ENCODE results near the gene NBR1.
"Not testable (repeated sequence)": the region's sequence is repeated elsewhere in the genome, so short reads cannot be mapped to it uniquely, and the experiment has no call there.

The NBR1 gene

DNA sequence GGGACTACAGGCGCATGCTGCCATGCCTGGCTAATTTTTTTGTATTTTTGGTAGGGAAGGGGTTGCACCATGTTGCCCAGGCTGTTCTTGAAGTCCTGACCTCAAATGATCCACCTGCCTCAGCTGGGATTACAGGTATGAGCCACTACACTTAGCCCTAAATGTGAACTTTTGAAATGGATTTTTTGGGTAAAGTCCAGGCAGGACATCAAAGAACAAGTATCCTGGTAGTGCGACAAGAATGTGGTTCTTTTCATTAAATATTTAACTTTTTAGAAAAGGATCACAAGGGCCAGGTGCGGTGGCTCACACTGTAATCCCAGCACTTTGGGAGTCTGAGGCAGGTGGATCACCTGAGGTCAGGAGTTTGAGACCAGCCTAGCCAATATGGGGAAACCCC, 15.3 kb upstream of the NBR1 start:
- H3K4me3 ChIP-seq (ENCODE audit: low read depth in 1 of 2, low read length in 1 of 2): no peak overlapping the region
- no peaks in the 10 kb centered on the region for H3K4me1 ChIP-seq (ENCODE audit: control insufficient read depth in 1 of 2, insufficient read depth in 1 of 2, low read depth in 1 of 2, low read length in 1 of 2)
- peaks cover 18% of the 10 kb centered on the region for H3K36me3 ChIP-seq
- H3K27me3 ChIP-seq: no peaks in the 10 kb centered on the region
- no peaks in the 10 kb centered on the region for H3K9me3 ChIP-seq
- no peak overlapping the region for H3K27ac ChIP-seq
- TF ChIP-seq, protein P1, sequence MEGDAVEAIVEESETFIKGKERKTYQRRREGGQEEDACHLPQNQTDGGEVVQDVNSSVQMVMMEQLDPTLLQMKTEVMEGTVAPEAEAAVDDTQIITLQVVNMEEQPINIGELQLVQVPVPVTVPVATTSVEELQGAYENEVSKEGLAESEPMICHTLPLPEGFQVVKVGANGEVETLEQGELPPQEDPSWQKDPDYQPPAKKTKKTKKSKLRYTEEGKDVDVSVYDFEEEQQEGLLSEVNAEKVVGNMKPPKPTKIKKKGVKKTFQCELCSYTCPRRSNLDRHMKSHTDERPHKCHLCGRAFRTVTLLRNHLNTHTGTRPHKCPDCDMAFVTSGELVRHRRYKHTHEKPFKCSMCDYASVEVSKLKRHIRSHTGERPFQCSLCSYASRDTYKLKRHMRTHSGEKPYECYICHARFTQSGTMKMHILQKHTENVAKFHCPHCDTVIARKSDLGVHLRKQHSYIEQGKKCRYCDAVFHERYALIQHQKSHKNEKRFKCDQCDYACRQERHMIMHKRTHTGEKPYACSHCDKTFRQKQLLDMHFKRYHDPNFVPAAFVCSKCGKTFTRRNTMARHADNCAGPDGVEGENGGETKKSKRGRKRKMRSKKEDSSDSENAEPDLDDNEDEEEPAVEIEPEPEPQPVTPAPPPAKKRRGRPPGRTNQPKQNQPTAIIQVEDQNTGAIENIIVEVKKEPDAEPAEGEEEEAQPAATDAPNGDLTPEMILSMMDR (IDR thresholded peaks at IDR 0.05): no peak

DNA sequence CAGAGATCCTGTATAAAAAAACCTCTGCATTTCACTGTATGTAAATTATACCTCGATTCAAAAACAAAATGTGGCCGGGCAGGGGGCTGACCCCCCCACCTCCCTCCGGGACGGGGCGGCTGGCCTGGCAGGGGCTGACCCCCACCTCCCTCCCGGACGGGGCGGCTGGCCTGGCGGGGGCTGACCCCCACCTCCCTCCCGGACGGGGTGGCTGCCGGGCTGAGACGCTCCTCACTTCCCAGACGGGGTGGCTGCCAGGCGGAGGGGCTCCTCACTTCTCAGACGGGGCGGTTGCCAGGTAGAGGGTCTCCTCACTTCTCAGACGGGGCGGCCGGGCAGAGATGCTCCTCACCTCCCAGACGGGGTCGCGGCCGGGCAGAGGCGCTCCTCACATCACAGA, 11.8 kb upstream of the NBR1 start:
- peaks cover 27% of the 10 kb centered on the region for H3K36me3 ChIP-seq
- not testable (repeated sequence) for H3K27me3 ChIP-seq; H3K27ac ChIP-seq; H3K4me1 ChIP-seq (ENCODE audit: control insufficient read depth in 1 of 2, insufficient read depth in 1 of 2, low read depth in 1 of 2, low read length in 1 of 2); H3K9me3 ChIP-seq; H3K4me3 ChIP-seq (ENCODE audit: low read depth in 1 of 2, low read length in 1 of 2)

DNA sequence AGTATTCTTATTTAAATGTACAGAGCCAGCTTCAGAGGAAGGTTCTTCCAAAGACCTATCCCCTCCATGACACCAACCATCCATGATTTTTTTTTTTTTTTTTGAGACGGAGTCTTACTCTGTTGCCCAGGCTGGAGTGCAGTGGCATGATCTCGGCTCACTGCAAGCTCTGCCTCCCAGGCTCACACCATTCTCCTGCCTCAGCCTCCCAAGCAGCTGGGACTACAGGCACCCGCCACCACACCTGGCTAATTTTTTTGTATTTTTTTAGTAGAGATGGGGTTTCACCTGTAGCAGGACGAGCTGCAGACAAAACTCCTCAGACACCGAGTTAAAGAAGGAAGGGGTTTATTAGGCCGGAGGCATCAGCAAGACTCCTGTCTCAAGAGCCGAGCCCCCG, 11.1 kb upstream of the NBR1 start:
- H3K9me3 ChIP-seq: not testable (repeated sequence)

DNA sequence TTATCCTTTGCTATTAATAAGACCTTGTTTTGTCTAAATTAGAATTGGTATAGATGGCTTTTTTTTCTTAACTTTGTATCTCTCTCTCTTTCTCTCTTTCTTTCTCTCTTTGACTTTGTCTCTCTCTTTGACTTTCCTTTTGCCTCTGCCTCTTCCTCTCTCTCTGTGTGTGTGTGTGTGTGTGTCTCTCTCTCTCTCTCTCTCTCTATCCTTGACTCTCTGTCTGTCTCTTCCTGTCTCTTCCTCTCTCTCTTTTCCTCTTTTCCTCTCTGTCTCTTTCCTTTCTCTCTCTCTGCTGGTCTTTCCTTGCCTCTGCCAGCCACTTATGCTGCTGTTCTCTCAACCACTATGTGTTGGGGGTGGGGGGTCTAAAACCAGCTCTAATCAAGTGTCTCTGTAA, 5.0 kb upstream of the NBR1 start:
- not testable (repeated sequence) for H3K27ac ChIP-seq; H3K9me3 ChIP-seq; H3K4me3 ChIP-seq (ENCODE audit: low read depth in 1 of 2, low read length in 1 of 2); H3K27me3 ChIP-seq
- Histone ChIP-seq H3K4me1 (ENCODE audit: control insufficient read depth in 1 of 2, insufficient read depth in 1 of 2, low read depth in 1 of 2, low read length in 1 of 2) (peaks cover 18% of the 10 kb centered on the region in 2 experiments), H3K36me3 (peaks cover 15% of the 10 kb centered on the region)

More for the DNA sequence above, 11.1 kb upstream of the NBR1 start:
- not testable (repeated sequence) for H3K27ac ChIP-seq; H3K4me3 ChIP-seq (ENCODE audit: low read depth in 1 of 2, low read length in 1 of 2); H3K27me3 ChIP-seq; H3K4me1 ChIP-seq (ENCODE audit: control insufficient read depth in 1 of 2, insufficient read depth in 1 of 2, low read depth in 1 of 2, low read length in 1 of 2)
- H3K36me3 ChIP-seq: peaks cover 31% of the 10 kb centered on the region

DNA sequence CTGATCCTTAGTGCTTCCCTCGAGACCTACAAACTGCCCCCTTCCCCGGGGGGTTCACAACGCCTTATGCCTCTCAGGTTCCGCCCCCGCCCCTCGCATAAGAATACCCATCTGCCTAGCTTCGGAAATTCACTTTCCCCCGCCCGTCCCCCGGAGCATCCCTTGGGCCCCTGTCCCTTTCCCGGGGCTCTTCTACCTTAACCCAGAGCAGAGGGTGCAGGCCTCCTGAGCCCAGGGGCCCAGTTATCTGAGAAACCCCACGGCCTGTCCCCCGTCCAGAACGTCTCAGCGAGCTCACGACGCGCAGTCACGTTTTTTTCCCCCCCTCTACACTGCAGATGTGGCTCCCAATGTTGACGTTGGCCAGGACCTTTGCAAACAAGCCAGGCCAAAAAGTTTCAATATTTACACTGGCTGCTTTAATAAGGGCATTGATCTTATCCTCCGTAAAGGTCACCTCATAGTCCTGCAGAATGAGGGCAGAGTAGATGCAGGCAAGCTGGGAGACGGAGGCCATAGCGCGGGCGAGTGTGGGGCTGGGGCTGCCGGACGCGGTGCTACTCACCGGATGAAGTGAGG, 1.4 kb upstream of the NBR1 start:
- H3K9me3 ChIP-seq: no peaks in the 10 kb centered on the region
- peak overlapping the region; percentile 95 for H3K27ac ChIP-seq
- H3K36me3 ChIP-seq: peaks cover 3% of the 10 kb centered on the region
- no peaks in the 10 kb centered on the region for H3K27me3 ChIP-seq
- H3K4me1 ChIP-seq (ENCODE audit: control insufficient read depth in 1 of 2, insufficient read depth in 1 of 2, low read depth in 1 of 2, low read length in 1 of 2): peaks cover 41 to 44% of the 10 kb centered on the region in 2 experiments
- peak overlapping the region; percentile 75 to 86 for H3K4me3 ChIP-seq (ENCODE audit: low read depth in 1 of 2, low read length in 1 of 2)
- TF ChIP-seq, protein P1 (IDR thresholded peaks at IDR 0.05): no peak

DNA sequence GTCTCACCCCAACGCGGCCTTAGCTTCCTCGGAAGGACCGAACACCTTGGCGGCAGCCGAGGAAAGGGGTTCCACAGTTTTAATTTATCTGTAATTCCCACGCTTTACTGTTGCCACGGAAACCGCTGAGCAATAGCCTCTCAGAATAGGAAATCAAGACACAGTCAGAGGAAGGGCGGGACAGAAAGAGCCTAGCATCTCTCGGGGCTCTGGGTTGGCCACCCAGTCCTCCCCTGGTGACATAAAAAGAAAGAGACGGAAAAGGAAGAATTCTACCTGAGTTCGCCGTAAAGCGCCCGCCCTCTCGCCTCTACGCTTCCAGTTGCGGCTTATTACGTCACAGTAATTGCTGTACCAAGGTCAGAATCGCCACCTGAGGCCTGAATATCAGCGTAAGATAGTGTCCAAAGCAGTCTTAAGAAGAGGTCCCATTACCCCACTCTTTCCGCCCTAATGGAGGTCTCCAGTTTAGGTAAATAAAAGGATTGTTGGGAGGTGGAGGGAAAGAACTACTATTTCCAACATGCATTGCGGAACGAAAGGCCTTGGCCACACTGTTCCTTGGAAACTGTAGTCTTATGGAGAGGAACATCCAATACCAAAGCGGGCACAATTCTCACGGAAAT, 761 bp upstream of the NBR1 start:
- H3K36me3 ChIP-seq: peaks cover 3% of the 10 kb centered on the region
- H3K27ac ChIP-seq: peak overlapping the region; percentile 95
- H3K9me3 ChIP-seq: no peaks in the 10 kb centered on the region
- TF ChIP-seq, protein P1 (IDR thresholded peaks at IDR 0.05): peak; percentile 21
- peak overlapping the region; percentile 75 to 86 for H3K4me3 ChIP-seq (ENCODE audit: low read depth in 1 of 2, low read length in 1 of 2)
- H3K4me1 ChIP-seq (ENCODE audit: control insufficient read depth in 1 of 2, insufficient read depth in 1 of 2, low read depth in 1 of 2, low read length in 1 of 2): peaks cover 41 to 44% of the 10 kb centered on the region in 2 experiments
- no peaks in the 10 kb centered on the region for H3K27me3 ChIP-seq
